NCI-H2196 (cell line): ENCODE data around the gene PPP2R5B.

Source experiments
- DNase-seq: peaks from one replicate; lab custom pipeline; 2025; ENCODE audit not compliant: unreplicated experiment; lab: John Stamatoyannopoulos, UW

Gene PPP2R5B

GRCh38 chr11:64888729-64889511 is 35.6 kb upstream of the PPP2R5B start:
- DNase-seq = no peak

GRCh38 chr11:64890522-64890939 is 34.0 kb upstream of the PPP2R5B start:
- no peak for DNase-seq

- DNase-seq = no peak
These were observed 33.2 kb upstream of the PPP2R5B start for GRCh38 chr11:64891215-64891848.

- no peak for DNase-seq
These were observed 32.6 kb upstream of the PPP2R5B start for GRCh38 chr11:64891880-64892279.

GRCh38 chr11:64892411-64892831 is 32.1 kb upstream of the PPP2R5B start:
- no peak for DNase-seq

GRCh38 chr11:64892838-64893193 is 31.7 kb upstream of the PPP2R5B start:
- DNase-seq = no peak

GRCh38 chr11:64893194-64894069 is 31.1 kb upstream of the PPP2R5B start:
- DNase-seq = no peak

- peak; percentile 73 for DNase-seq
These were observed 30.2 kb upstream of the PPP2R5B start for GRCh38 chr11:64894070-64894811.

GRCh38 chr11:64894812-64895452 is 29.6 kb upstream of the PPP2R5B start:
- no peak for DNase-seq

- DNase-seq = no peak
These were observed 28.0 kb upstream of the PPP2R5B start for GRCh38 chr11:64896448-64897022.

GRCh38 chr11:64897381-64898075 is 27.0 kb upstream of the PPP2R5B start:
- DNase-seq = no peak

GRCh38 chr11:64898076-64898445 is 26.4 kb upstream of the PPP2R5B start:
- no peak for DNase-seq

GRCh38 chr11:64898541-64898940 is 25.9 kb upstream of the PPP2R5B start:
- DNase-seq = no peak

GRCh38 chr11:64900263-64900678 is 24.2 kb upstream of the PPP2R5B start:
- DNase-seq = no peak

- no peak for DNase-seq
These were observed 23.7 kb upstream of the PPP2R5B start for GRCh38 chr11:64900774-64901173.

GRCh38 chr11:64902102-64902900 is 22.2 kb upstream of the PPP2R5B start:
- DNase-seq = no peak

GRCh38 chr11:64903291-64903833 is 21.1 kb upstream of the PPP2R5B start:
- DNase-seq = no peak

GRCh38 chr11:64905516-64906313 is 18.8 kb upstream of the PPP2R5B start:
- no peak for DNase-seq
